Left forelimb (tissue), 1 donor: Measurements from ENCODE around the gene SENP6.
A peak's percentile ranks its signal among the peaks of the same experiment; 100 is the strongest.
"Not testable (repeated sequence)": the region's sequence is repeated elsewhere in the genome, so short reads cannot be mapped to it uniquely, and the experiment has no call there.

ENCODE experiments used
- DNase-seq: peaks from one replicate; pipeline ENCODE4 v3.0.0-alpha.2; 2018; ENCODE audit warnings: low spot score

The SENP6 gene, protein sequence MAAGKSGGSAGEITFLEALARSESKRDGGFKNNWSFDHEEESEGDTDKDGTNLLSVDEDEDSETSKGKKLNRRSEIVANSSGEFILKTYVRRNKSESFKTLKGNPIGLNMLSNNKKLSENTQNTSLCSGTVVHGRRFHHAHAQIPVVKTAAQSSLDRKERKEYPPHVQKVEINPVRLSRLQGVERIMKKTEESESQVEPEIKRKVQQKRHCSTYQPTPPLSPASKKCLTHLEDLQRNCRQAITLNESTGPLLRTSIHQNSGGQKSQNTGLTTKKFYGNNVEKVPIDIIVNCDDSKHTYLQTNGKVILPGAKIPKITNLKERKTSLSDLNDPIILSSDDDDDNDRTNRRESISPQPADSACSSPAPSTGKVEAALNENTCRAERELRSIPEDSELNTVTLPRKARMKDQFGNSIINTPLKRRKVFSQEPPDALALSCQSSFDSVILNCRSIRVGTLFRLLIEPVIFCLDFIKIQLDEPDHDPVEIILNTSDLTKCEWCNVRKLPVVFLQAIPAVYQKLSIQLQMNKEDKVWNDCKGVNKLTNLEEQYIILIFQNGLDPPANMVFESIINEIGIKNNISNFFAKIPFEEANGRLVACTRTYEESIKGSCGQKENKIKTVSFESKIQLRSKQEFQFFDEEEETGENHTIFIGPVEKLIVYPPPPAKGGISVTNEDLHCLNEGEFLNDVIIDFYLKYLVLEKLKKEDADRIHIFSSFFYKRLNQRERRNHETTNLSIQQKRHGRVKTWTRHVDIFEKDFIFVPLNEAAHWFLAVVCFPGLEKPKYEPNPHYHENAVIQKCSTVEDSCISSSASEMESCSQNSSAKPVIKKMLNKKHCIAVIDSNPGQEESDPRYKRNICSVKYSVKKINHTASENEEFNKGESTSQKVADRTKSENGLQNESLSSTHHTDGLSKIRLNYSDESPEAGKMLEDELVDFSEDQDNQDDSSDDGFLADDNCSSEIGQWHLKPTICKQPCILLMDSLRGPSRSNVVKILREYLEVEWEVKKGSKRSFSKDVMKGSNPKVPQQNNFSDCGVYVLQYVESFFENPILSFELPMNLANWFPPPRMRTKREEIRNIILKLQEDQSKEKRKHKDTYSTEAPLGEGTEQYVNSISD

GRCh38 chr6:75601304-75602245, at the start of gene SENP6:
Gene SENP6 (plus strand): TSS chr6:75601880. CDS start chr6:75602525, 645 bp downstream.
- peak; percentile 92 for DNase-seq

GRCh38 chr6:75556240-75556639, 45.4 kb upstream of the SENP6 start:
- no peak for DNase-seq

DNA sequence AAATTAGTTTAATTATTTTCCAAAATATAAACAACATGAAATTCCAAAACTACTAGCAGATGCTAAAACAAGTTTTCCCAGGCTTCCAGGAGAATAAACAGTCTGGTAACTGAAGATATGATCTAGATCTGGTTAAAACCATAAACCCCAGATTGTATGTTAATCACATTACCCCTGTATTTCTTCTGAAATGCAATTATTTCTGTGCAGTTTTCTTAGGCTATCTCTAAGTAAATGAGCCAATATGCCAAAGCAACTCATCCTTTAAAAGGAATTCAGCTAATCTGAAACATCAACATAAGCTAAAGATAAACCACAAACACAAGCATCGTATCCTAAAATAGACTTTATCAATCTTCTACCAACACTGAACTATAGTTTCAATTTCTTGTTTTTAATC, 44.6 kb upstream of the SENP6 start:
- DNase-seq = no peak

GRCh38 chr6:75563032-75563431, 38.6 kb upstream of the SENP6 start:
- DNase-seq = no peak

- DNase-seq = no peak
These were observed 35.4 kb upstream of the SENP6 start for GRCh38 chr6:75566137-75566767.

GRCh38 chr6:75568100-75568499, 33.6 kb upstream of the SENP6 start:
- no peak for DNase-seq

DNA sequence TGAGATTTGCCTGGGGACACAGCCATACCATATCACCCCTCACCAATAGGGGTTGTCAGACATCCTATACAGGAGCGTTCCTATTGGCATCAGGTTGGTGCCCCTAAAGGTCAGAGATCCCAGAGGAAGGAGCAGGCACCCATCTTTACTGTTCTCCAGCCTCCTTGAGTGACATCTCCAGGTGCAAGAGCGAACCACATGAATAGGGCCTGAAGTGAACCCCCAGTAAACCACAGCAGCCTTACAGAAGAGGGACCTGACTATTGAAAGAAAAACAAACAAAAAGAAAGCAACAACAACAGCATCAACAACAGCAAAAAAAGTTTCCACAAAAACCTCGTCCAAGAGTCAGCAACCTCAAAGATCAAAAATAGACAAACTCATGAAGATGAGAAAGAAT, 32.7 kb upstream of the SENP6 start:
- no peak for DNase-seq

GRCh38 chr6:75570671-75571070, 31.0 kb upstream of the SENP6 start:
- not testable (repeated sequence) for DNase-seq

GRCh38 chr6:75572072-75572471, 29.6 kb upstream of the SENP6 start:
- no peak for DNase-seq

DNA sequence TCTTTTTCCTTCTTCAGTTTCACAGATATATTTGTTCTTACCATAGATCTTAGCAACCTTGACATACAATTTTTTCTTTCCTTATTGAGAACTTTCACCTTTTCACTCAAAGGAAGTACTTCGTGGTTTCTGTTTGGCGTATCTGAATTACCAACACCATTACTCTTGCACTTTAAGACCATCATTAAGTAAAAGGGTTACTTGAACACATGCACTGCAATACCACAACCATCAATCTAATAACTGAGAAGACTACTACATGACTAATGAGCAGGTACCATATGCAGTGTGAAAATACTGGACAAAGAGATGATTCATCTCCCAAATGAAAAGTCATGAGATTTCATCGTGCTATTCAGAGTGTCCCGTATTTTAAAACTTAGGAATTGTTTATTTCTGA, 21.7 kb upstream of the SENP6 start:
- DNase-seq = no peak

DNA sequence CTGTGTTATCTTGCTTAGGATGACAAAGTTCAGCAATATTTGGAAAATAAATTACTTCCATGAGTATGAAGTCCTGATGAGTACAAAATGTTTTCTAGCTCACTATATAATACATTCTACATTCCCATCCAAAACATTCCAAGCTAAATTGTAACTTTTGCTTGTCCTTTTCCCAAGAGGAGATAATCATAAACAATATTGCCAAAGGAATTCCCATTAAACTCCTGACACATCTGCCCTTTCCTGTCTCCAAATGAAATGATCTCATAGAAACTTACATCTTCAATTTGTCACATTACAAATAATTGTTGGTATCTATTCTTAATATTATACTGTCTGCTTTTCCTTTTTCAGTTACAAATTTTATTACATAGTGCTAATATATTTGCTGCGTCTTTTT, 20.4 kb upstream of the SENP6 start:
- DNase-seq = no peak

GRCh38 chr6:75584552-75584951, 17.1 kb upstream of the SENP6 start:
- DNase-seq = not testable (repeated sequence)

DNA sequence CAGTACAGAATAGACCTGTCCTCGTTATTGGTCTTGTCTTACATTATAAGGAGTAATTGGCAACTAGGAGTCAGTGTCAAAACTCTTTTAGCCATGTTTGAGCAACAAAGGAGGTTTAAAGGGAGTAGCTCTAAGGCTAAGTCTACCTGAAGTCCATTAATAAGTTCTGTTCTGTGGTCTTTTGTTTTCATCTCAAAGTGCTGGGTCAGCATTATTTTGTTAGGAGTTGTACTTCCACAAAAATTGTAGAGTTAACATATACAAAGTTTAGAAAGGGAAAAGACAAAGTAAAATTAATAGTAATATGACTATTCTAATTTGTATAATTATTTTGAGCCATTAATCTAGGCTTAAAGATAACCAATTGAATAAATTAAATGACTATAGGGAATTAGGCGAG, 12.7 kb upstream of the SENP6 start:
- DNase-seq = no peak

- DNase-seq = no peak
These were observed 11.3 kb upstream of the SENP6 start for GRCh38 chr6:75590370-75590769.

DNA sequence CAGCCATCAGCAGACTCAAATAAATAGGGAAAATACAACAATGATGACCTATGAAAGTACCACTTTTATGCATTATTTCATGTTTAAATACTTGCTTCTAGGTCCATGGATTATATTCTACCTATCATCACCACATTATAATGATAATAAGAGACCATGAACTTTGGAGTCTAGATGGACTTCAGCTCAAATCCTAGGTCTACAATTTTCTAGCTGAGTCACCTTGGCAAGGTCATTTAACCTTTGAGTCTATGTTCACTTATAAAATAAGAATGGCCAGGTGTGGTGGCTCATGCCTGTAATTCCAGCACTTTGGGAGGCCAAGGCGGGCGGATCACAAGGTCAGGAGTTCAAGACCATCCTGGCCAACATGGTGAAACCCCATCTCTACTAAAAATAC, 5.3 kb upstream of the SENP6 start:
- not testable (repeated sequence) for DNase-seq

GRCh38 chr6:75600768-75601167, 912 bp upstream of the SENP6 start:
- DNase-seq = no peak

DNA sequence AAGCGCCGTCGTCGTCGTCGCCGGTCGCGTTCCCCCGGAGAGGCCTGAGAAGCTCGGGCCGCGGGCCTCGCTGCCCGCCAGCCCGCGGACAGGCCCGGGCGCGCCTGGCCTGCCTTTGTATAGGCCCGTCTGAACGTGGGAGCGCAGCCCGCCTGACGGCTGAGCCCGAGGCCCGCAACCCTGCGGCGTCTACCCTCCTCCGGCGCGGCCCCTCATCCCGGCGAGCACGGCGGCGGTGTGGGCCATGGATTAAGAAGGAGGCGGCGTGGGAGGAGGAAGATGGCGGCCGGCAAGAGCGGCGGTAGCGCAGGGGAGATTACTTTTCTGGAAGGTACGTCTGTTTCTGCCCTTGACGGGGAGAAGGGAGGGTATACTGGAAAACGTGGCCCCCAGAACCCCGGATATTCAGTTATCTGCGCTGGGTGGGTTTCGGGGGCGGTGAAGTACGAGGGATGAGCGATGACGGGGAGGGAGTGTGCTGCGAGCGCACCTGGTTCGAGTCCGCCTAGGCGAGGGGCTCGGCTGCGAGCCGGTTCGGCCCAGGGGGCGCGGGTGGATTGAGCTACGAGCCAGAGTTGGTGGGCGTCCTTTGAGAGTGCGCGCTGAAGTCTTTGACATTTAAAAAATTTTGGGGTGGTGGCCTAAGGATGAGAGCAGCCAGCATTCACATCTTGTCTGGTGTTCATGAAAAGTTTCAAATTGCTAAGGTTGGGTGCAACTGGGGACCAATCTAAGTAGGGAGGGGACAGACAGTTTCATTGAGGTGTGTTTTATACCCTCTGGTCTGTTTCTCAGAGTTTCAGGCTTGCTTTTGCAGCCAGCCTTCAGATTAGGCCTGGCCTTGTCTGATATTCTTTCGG, 796 bp downstream of the SENP6 start:
- DNase-seq = peak; percentile 78

- DNase-seq = no peak
These were observed 1.4 kb downstream of the SENP6 start for GRCh38 chr6:75603106-75603420.

GRCh38 chr6:75604294-75604693, 2.6 kb downstream of the SENP6 start:
- DNase-seq = no peak

DNA sequence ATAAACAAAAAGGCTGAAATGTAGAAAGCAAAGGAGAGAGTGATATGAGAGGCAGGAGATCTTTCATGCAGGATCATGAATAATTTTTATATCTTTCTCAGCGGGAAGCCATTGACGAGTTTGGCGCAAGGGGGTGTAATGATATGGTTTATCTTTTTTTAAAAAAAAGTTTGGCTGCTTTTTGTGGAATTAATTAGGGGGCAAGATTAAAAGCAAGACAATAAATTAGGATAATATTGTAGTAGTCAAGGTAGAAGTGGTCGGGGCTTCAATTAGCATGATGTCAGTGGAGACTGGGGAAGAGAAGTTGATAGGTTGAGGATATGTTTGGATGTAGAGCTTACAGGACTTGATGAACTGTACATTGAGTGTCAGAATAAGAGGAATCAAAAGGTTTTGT, 4.0 kb downstream of the SENP6 start:
- no peak for DNase-seq
